ENCODE results near the gene CLCF1.

Gene CLCF1

GRCh38 chr11:67356864-67357561 is 16.4 kb downstream of the CLCF1 start:
- peak; percentile 59 for DNase-seq (ENCODE audit: low read depth, low spot score)

GRCh38 chr11:67356387-67356863 is 17.0 kb downstream of the CLCF1 start:
- no peak for DNase-seq (ENCODE audit: low read depth, low spot score)

- no peak for DNase-seq (ENCODE audit: low read depth, low spot score)
Observed at GRCh38 chr11:67355794-67356386, 17.5 kb downstream of the CLCF1 start.

DNA sequence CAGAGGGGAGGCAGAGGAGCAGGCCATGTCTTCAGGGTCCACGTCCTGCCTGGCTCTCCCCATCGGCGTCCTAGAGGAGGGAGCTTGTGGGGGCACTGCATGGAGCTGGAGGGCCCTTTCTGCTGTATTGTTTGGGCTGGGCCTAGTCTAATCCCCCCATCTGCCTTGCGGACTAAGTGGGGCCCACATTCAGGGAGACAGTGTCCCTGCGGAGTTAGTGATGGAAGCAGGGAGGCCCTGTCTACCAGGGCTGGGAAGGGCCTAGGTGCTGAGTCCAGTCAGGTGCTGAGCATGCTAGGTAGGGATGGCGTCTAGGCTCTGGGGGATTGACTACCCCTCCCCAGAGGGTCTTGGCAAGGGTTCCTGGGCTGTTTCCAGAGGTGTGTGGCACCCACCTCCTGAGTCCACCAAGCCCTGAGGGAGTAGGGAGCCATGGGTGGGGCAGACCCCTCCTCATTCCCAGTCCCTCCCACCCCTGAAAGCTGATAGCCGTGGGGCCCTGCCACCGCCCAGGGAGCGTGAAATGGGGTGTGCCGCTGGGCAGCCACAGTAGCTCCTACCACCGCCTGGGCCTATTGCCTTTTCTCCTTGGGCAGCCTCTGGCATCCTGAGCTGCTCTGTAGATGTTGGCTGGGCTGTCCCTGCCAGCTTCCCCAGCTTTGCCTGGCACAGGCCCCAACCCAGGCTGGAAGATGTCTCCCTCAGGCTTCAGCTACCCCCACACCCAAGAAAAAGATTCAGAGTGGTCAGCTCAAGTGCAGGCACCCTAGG is 18.2 kb downstream of the CLCF1 start:
- DNase-seq (ENCODE audit: low read depth, low spot score), result no peak

DNA sequence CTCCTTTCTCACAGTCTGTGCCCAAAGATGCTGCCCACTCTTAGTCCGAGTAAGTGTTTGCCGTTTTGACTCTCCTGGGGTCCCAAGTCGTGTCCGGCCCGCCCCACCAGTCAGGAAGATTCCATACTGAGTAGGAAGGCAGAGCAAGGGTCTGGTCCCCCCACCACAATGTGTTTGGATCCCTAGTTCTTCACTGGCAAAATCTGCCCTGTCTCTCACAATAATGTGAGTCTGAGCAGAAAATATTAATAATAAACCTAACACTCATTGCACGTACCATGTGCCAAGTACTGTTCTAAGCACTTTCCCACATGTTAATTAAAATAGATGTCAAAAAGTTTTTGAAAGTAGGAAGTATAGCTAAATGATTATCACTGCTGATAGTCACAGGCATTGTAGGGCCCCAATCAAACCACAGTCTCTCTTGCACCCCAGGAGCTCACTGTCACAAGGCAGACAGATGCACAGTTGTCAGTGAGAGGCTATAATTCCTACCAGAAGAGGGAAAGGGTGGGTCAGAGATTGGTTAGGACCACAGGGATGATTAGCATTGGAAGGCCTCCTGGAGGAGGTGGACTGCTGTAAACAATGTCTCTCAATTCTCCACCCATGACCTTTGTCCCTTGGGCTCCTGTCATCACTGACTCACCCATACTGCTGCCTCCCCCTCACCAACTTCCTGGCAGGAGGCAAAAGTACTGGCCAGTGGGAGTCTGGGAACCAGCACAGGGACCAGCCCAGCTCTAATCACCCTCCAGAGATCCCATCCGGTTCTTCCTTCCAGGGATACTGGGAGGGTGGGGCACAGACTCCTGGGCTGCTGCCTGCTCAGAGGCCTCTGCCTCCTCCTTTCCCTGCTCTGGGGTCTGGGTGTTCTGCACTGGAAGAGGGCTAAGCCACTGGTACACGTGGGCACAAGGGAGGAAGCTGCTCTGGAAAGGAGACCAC is 19.0 kb downstream of the CLCF1 start:
- DNase-seq (ENCODE audit: low read depth, low spot score), result no peak

DNA sequence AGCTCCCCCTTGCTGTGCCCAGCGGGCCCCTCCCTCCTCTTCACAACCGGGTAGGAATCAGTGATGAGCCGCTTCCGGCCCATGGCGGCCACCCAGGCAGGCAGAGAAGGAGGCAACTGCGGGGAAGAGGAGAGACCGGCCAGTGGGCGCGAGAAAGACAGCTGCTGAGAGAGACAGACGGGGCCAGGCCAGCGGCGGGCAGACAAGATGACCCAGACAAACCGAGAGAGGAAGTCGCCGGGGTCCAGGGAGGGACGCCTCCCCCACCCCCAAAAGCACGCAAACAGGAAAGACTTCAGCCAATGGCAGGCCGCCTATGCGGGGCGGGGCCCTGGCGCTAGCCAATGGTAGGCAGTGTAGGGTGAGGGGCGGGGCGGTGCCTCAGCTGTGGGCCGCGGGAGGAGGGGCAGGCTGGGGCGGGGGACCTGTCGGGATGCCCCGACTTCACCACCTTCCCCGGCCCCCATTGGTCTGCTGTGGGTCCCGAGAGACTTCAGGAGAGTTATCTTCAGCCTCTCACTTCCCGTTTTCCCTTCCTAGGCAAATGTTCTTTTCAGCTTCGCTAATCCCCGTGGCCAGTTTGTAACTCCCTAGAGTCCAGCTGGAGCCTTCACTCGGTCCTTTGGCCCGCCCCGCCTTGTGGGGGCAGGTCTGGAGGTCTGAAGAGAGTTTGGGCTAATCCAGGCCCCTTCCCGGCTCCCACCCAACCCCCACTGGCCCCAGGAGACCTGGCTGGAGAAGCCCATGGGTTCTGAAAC is 19.9 kb downstream of the CLCF1 start, which contains the start of gene POLD4:
Gene POLD4 (minus strand): TSS at position 230 of the 758 bp plus-strand sequence. CDS start 147 bp downstream, at position 83.
- peak; percentile 94 for DNase-seq (ENCODE audit: low read depth, low spot score)

GRCh38 chr11:67352546-67353316 is 20.7 kb downstream of the CLCF1 start:
- DNase-seq (ENCODE audit: low read depth, low spot score), result peak; percentile 29

- DNase-seq (ENCODE audit: low read depth, low spot score), result no peak
Observed at GRCh38 chr11:67351275-67352005, 22.0 kb downstream of the CLCF1 start.

DNA sequence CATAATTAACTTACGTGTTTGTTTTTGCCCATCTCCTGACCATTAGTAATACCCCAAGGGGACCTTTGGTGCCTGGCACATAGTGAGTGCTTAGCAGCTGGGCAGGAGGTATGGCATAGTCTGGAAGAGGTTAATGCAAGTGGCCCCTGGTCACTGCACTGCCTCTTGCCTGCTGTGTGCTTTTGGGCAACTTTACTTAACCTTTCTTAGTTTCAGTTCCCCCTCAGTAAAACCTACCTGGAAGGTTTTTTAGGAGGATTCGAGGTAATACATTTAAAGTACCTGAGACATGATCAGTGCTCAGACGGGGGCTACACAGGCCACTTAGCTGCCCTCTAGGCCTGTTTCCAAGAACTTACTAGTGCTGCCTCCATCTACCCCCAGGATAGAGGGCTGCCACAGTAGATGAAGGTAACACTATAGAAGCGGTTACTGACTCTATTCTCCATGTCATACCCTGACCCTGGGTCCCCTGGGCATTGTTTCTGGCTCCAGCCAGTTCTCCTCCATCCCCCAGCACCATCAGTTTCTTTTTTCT is 23.4 kb downstream of the CLCF1 start:
- no peak for DNase-seq (ENCODE audit: low read depth, low spot score)

- DNase-seq (ENCODE audit: low read depth, low spot score), result no peak
Observed at GRCh38 chr11:67349457-67349856, 23.9 kb downstream of the CLCF1 start.

- DNase-seq (ENCODE audit: low read depth, low spot score), result no peak
Observed at GRCh38 chr11:67349036-67349435, 24.4 kb downstream of the CLCF1 start.

DNA sequence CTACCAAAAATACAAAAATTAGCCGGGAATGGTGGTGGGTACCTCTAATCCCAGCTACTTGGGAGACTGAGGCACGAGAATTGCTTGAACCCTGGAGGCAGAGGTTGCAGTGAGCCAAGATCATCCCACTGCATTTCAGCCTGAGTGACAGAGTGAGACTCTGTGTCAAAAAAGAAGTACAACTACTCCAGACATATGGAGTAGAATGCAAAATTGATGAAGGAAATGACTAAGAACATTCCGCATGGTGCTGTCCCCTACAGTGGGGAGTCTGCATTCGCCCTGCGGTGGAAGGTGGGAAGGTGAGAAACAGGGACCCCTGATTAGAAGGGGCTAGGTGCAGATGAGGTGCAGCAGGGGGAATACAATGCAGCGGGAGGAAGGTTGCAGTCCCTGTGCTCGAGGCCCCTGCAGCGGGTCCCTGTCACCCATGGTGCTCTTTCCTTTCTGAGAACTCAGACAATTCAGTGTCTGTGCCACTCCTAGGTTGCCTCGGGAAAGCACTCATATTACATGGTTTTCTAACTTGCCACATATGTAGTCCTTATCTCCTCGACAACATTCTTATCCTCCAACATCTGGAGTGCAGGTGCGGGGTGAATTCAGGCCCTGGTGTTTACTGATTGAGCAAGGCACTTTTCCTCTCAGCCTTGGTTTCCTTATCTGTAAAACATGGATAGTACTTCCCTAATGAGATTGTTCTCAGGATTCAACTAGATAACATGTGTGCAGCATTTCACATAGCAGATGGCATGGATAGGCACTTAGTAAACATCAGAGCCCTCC is 25.2 kb downstream of the CLCF1 start:
- no peak for DNase-seq (ENCODE audit: low read depth, low spot score)

- no peak for DNase-seq (ENCODE audit: low read depth, low spot score)
Observed at GRCh38 chr11:67345920-67346819, 27.2 kb downstream of the CLCF1 start.

DNA sequence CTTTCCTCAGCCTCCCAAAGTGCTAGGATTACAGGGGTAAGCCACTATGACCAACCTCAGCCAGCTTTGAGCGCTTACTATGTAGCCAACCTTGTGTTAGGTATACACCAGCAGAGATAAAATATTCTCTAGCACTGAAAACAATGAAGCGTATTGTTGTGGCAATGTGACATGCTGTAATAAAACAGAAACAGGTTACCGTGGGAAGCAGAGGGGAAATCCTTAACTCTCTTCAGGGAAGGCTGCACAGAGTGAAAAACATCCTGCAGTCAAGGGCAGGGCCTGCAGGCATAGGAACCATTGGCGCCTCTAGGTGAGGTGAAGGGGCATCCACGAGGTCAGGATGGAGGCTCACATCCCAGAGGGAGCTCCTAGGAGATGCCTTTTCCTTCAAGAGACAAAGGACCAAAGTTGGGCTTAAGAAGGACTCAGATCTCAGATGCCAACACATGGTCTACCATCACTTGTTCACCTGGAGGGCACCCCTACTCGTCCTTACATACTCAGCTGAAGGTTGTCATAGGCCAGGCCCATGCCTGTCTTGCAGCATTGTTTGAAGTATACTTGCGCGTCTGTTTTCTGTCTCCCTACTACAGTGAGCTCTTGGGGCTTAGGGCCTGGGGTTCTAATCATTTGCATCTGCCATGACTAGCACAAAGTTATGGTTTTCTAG is 28.0 kb downstream of the CLCF1 start:
- no peak for DNase-seq (ENCODE audit: low read depth, low spot score)

- no peak for DNase-seq (ENCODE audit: low read depth, low spot score)
Observed at GRCh38 chr11:67344264-67344663, 29.1 kb downstream of the CLCF1 start.

DNA sequence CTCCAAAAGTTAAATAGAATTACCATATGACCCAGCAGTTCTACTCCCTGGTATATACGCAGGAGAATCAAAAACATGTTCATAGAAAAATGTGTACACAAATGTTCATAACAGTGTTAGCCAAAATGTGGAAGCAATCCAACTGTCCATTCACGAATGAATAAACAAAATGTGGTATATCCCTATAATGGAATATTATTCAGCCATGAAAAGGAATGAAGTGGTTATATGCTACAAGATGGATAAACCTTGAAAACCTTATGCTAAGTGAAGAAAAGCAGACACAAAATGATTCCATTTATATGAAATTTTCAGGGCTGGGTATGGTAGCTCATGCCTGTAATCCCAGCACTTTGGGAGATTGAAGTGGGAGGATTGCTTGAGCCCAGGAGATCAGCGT is 36.1 kb downstream of the CLCF1 start:
- no peak for DNase-seq (ENCODE audit: low read depth, low spot score)
